HG03159 (cell line): Measurements from ENCODE around the gene ZBTB8OS.
A peak's percentile ranks its signal among the peaks of the same experiment; 100 is the strongest.
"Not testable (repeated sequence)": the region's sequence is repeated elsewhere in the genome, so short reads cannot be mapped to it uniquely, and the experiment has no call there.

Experiments used
- ATAC-seq: cut with Tn5 transposase; IDR thresholded peaks from one replicate; pipeline ENCODE4 v1.9.1; 2021; ENCODE audit warnings: mild to moderate bottlenecking, moderate library complexity; ENCODE audit not compliant: unreplicated experiment

ZBTB8OS gene

DNA sequence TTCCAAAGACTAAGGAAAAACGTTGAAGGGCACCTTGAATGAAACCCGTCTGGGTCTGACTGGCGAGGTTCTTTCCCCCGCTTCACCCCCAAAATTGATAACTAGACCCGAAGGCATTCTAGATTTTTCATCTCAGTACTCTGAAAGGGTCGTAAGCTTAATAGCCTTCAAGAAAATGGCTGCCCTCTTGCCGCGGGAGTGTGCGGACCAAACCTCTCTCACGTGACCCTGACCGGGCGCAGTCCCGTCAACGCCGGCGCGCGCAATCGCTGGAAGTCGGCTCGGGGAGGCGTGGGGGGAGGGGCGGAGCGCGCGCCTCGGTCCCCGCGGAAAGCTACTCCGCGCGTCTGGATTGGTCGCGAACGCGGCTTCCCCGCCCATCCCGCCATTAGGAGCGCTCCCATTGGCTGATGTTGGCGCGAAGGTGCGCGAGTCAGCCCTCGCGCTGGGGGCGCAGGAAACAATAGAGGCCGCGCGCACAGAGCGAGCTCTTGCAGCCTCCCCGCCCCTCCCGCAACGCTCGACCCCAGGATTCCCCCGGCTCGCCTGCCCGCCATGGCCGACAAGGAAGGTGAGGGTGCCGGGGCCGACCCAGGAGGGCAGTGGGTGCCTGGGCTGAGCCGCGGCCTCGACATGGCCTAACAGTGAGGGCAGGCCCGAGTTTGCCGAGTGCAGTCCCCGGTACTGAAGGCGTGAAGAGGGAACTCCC, 556 bp upstream of the ZBTB8OS start, which contains the start of gene RBBP4:
Gene RBBP4, plus strand, starts transcription at position 457 of the 709 bp plus-strand sequence. Its CDS starts 99 bp downstream, at position 556.
- ATAC-seq = peak; percentile 77

GRCh38 chr1:32647308-32648134, 2.8 kb downstream of the ZBTB8OS start:
- no peak for ATAC-seq

DNA sequence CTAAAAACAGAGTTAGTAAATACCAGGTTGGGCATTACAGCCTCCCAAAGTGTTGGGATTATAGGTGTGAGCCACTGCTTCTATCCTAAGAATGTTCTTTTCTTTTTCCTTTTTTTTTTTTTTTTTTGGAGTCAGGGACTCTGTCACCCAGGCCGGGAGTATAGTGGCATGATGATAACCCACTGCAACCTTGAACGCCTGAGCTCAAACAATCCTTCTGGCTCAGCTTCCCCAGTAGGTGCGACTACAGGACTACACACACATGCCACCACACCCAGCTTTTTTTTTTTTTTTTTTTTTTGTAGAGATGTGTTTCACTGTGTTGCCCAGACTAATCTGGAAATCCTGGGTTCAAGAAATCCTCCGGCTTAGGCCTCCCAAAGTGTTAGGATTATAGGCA, 5.9 kb downstream of the ZBTB8OS start:
- ATAC-seq = no peak

DNA sequence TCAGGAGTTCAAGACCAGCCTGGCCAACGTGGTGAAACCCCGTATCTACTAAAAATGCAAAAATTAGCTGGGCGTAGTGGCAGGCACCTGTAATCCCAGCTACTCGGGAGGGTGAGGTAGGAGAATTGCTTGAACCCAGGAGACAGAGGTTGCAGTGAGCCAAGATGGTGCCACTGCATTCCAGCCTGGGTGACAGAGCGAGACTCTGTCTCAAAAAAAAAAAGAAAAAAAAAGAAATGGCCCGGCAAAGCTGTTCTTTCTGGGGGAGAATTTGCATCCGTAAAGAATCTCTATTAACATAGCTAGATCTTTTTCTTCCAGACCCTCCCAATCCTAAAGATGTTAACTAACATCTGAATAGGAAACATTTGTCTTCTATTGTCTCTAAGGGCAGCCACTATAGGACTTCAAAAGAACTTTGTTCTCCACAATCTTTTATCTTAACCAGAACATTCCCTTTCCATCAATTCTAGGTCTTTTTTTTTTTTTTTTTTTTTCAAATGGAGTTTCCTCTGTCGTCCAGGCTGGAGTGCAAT, 8.0 kb downstream of the ZBTB8OS start:
- ATAC-seq = not testable (repeated sequence)

DNA sequence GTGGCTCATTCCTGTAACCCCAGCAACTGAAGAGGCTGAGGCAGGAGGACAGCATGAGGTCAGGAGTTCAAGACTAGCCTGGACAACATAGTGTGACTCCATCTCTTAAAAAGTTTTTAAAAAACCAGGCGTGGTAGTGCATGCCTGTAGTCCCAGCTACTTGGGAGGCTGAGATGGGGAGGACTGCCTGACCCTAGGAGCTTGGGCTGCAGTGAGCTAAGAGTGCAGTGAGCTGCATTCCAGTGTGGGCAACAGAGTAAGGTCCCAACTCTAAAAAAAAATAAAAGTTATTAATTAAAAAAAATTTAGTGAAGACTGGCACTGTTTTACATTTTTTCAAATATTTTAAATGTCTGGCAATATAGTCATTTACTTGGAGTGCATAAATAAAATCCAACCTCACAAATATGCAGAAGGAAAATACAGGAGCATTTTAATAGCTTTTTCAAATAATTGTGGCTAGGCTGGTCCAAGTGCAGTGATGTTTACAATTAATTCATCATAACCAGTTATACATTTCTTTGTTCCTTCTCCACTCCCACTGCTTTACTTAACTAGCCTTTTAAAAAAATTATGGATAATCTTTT, 10.8 kb downstream of the ZBTB8OS start:
- ATAC-seq = no peak

DNA sequence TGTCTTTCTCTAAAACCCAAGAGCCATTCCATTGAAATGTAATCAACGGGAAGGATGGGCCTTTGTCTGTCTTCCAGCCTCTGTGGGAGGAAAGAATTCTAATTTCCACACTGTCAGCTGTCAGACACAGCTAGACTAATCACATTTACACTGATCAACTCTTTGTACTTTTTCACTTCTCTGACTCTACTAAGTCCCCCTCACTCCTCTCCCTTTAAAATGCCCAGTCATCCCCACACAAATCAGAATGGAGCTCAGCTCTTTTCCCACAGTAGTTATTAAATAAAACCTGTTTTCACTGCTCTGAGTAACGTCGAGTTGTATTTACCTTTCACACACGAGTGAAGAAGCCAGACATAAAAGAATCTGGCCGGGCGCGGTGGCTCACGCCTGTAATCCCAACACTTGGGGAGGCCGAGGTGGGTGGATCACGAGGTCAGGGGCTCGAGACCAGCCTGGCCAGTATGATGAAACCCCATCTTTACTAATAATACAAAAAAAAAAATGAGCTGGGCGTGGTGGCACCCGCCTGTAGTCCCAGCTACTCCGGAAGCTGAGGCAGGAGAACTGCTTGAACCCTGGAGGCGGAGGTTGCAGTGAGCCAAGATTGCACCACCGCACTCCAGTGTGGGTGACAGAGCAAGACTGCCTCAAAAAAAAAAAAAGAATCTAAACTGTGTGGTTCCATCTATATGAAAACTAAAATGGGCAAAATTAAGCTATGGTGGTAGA, 13.3 kb downstream of the ZBTB8OS start:
- ATAC-seq = no peak

DNA sequence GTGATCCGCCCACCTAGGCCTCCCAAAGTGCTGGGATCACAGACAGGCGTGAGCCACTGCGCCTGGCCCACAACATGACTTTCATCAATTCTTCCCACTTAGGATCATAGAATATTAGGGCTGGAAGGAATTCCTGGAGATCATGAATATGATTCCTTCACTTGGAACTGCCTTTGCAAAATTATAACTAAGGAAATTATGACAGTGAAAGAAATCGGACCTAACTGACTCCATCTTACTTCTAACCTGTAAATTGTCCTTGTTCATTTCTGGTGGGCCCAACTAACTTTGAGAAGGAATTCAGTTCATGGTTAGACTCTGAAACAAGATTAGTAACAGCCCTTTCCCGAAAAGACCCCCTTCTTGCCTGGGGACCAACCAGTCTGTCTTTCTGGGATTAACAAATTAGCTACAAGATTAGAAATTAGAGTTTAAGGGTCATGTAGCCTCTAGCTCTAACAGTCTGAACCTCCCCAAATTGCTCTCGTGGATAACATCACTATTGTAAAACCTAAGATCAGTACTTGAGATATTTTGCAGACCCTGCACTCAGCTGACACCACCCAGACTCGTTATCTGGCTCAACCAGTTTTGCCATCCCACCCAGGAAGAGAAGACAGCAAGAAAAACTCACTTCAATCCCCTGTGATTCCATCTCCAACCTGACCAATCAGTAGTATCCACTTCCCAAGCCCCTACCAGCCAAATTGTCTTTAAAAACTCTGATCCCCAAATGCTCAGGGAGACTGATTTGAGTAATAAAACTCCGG, 14.7 kb downstream of the ZBTB8OS start:
- ATAC-seq = no peak

DNA sequence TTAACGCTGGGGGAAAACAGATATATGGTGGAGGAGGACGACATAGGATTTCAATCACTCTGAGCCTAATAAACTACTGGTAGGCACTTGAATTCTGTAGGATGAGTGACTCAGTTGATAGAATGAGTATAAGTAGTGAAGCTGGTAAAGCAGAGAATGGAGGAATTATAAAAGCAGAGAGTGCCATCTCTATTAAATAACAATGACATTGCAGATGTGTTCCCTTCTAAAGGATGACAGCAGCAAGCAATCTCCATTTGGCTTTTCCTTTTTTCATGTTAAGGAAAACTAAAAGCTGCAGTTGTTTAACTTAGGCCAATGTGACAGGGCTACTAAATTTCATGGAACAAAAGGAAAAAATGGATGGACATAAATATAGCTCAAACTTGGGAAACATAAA, 17.5 kb downstream of the ZBTB8OS start:
- no peak for ATAC-seq

- ATAC-seq = not testable (repeated sequence)
Observed at GRCh38 chr1:32630173-32630572, 20.2 kb downstream of the ZBTB8OS start.

- peak; percentile 75 for ATAC-seq
Observed at GRCh38 chr1:32627596-32628162, 22.7 kb downstream of the ZBTB8OS start.

DNA sequence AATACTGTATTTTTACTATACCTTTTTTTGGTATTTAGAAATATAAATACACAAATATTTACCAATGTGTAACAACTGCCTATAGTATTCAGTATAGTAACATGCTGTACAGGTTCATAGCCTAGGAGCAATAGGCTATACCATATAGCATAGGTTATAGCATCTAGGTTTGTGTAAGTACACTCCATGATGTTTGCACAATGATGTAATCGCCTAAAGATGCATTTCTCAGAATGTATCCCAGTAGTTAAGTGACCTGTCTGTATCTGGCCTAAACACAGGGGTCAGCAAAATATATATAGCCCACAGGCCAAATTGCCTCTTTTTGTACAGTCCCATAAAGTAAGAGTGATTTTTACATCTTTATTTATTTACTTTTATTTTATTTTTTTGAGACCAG, 24.2 kb downstream of the ZBTB8OS start:
- ATAC-seq = no peak

DNA sequence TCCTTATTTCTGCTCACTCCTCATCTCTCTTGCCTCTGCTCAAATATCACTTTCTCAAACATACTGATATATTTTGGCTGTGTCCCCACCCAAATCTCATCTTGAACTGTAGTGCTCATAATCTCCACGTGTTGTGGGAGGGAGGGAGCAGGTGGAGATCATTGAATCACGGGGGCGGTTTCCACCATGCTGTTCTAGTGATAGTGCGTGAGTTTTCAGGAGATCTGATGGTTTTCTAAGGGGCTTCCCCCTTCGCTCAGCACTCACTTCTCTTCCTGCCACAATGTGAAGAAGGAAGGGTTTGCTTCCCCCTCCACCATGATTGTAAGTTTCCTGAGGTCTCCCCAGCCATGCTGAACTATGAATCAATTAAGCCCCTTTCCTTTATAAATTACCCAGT, 26.6 kb downstream of the ZBTB8OS start:
- no peak for ATAC-seq

- no peak for ATAC-seq
Observed at GRCh38 chr1:32622806-32623681, 27.3 kb downstream of the ZBTB8OS start.

- ATAC-seq = no peak
Observed at GRCh38 chr1:32622205-32622604, 28.1 kb downstream of the ZBTB8OS start.

GRCh38 chr1:32619701-32620485, 30.5 kb downstream of the ZBTB8OS start:
- peak; percentile 64 for ATAC-seq

DNA sequence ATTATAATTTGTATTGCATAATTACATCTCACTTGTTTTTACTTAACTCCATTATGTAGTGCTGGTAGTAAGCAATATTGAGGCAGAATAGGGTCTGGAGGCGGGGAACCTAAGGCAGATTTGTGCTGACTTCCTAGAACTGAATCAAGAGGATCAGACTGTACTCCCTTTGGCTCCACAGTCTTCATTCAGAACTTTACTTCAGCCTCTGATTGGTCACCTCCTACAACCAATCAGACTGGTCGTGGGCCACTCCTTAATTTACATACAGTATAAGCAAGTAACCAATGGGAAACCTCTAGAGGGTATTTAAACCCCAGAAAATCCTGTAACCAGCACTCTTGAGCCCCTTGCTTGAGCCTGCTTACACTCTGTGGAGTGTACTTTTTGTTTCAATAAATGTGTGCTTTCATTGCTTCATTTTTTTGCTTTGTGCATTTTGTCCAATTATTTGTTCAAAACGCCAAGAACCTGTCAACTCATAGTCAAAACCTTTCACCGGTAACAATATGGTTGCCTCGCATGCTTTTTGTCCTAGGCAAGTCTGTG, 31.6 kb downstream of the ZBTB8OS start:
- ATAC-seq = no peak

DNA sequence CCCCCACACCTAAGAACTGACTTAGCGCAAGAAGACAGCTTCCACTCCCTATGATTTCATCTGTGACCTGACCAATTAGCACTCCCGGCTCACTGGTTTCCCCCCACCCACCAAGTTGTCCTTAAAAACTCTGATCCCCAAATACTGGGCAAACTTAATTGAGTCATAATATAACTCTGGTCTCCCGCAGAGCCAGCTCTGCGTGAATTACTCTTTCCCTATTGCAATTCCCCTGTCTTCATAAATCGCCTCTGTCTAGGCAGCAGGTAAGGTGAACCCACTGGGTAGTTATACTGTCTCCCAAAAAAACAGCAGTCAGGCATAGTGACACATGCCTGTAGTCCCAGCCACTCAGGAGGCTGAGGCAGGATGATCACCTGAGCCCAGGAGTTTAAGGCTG, 36.9 kb downstream of the ZBTB8OS start:
- no peak for ATAC-seq
